GM19455 (cell line): ENCODE data around the gene DACT1.

Experiments
- ATAC-seq: cut with Tn5 transposase; IDR thresholded peaks from one replicate; pipeline ENCODE4 v1.9.1; 2021; ENCODE audit not compliant: unreplicated experiment

The DACT1 gene

GRCh38 chr14:58635091-58635830, 2.5 kb upstream of the DACT1 start:
- ATAC-seq = no peak

DNA sequence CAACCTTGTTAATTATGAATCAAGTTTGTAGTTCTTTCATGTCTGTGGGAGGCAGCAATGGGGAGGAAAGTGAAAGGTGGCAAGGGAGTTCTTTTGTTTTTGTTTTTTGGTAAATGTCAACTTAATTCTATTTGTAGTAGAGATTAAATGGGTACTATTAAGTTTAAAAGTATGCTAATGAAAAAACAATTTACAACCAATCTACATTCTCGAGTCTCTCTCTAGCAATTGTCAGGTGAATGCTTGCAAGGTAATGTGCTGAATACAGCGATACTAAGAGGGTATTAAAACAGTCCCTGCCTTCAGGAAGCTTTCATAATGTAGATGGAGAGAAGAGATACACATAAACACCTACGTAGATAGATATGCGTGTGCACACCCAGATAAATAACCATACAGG, 1.6 kb upstream of the DACT1 start:
- ATAC-seq = no peak

GRCh38 chr14:58637040-58637390, 747 bp upstream of the DACT1 start:
- ATAC-seq = no peak

DNA sequence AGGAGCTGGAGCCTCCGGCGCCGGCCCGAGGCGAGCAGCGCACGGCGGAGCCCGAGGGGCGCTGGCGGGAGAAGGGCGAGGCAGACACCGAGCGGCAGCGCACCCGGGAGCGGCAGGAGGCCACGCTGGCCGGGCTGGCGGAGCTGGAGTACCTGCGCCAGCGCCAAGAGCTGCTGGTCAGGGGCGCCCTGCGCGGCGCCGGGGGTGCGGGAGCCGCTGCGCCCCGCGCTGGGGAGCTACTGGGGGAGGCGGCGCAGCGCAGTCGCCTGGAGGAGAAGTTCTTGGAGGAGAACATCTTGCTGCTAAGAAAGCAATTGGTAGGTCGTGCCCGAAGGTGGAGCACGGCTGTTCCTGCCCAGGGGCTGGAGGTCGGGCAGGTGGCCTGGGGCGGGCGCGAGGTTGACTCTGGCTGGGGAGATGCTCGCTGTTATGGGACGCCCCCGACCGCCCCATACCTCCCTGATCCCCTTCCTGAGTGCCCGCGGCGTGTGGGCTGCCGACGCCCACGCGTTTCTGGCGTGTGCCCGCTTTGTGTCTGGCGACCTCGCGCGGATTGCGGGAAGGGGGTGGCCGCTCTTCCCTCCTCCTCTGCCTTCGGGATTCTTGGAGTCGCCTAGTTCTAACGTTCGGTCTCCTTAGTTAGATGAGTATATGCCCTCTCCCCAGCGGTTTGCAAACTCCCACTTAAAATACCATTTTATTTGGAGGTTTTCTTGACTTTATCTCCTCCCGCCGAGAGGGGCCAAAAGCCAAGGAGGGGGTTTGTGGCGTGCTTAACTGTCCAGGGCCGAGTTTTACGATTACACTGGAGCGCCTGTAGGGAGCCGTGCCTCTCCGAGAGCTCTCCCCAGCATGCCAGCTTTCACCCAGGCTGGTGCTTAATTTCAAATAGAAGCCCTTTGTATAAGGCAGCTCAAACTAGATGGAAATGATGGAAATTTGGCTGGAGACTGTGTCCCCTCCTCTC, 752 bp downstream of the DACT1 start:
- peak; percentile 41 for ATAC-seq

DNA sequence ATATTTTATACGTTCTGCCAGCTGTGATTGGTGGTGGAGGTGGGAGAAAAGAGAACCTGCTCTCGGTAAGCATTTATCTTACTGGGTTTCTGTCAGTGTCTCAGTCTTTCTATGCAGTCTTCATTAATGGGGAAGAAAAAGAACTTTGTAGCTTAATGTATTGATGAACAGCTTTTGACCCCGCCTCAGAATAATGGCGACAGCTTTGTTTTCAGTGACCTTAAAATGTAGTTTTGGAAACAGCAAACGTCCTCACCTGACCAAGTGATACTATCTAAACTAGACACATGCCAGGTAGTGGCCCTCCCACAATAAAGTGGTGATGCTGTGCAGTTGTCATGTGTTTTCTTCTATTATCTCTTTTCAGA, 1.4 kb downstream of the DACT1 start:
- ATAC-seq = no peak

GRCh38 chr14:58639842-58640484, 2.2 kb downstream of the DACT1 start:
- no peak for ATAC-seq

- ATAC-seq = no peak
Measured at GRCh38 chr14:58640959-58641358, 3.2 kb downstream of the DACT1 start.

DNA sequence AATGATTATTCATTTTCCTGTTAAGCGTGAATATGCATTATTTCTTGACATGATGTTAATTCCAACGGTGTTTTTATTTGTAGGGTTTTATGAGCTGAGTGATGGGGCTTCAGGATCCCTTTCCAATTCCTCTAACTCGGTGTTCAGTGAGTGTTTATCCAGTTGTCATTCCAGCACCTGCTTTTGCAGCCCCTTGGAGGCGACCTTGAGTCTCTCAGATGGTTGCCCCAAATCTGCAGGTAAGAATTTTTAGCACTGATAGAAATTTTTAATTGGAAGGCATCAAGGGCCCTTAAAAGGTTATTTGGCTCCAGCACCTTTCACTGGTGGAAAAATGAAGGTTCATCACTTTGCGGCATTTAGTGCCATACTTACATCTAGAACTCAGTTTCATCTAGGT, 3.7 kb downstream of the DACT1 start:
- no peak for ATAC-seq

GRCh38 chr14:58643366-58643765, 5.6 kb downstream of the DACT1 start:
- ATAC-seq = no peak

- ATAC-seq = no peak
Measured at GRCh38 chr14:58645641-58646040, 7.9 kb downstream of the DACT1 start.

- no peak for ATAC-seq
Measured at GRCh38 chr14:58646479-58646878, 8.7 kb downstream of the DACT1 start.

- no peak for ATAC-seq
Measured at GRCh38 chr14:58647777-58648176, 10.0 kb downstream of the DACT1 start.

GRCh38 chr14:58650857-58651256, 13.1 kb downstream of the DACT1 start:
- no peak for ATAC-seq

DNA sequence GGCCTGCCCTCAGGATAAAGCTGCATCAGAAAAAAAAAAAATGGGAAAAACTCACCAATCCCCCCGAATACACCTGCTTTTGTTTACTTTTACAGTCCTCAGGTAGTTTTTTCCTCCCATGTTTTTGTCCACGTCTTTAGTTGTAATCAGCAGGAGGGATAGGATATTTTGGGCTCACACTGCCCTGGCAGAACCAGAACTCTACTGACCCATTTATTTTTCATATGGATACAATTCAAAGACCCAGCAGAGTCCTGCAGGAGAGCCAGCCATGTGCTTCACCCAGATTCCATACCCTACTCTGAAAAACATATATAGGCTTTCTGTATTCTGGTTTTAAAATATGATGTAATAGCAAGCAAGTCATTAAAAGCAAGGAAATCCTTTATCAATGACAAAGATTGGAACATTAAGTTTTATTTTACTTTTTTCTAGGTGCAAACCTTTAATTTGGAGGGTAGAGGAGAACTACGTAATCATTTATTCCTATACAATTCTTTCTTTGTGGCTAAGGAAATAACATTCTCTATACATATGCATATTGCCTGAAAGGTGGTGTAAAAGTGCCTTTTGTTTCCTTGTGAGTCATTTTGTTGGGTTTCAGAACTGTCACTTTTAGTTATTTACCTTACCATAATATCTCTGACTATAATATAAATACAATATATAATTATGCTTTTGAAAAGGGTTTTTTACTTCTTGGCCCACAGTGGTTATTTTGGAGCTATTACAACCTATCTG, 19.1 kb downstream of the DACT1 start:
- no peak for ATAC-seq

DNA sequence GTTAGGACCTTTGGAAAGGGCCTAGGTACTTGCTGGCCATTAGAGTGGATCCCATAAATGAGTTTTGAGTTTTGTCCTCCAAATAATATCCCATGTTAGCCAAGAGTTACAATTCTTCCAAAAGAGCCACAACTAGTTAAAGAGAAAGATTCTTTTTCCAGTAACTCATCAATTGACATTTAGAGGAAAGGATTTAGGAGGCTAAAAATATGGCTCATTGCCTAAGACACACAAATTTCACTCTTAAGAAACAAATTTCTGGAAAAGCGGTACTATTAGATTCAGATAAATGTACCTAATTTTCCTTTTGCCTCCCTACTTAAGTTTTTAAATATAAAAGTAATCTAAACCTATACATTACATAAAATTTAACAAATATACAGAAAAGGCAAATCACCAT, 21.3 kb downstream of the DACT1 start:
- no peak for ATAC-seq

GRCh38 chr14:58659846-58660245, 22.1 kb downstream of the DACT1 start:
- no peak for ATAC-seq

DNA sequence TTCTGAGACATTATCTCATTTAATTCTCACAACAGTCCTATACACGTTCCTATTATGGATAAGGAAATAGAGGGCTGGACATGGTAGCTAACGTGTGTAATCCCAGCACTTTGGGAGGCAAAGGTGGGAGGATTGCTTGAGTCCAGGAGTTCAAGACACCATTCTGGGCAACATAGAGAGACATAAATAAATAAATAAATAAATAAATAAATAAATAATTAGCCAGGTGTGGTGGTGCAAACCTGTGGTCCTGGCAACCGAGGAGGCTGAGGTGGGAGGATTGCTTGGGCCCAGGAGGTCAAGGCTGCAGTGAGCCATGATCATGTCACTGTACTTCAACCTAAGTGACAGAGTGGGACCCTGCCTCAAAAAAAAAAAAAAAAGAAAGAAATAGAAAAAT, 22.6 kb downstream of the DACT1 start:
- no peak for ATAC-seq

- ATAC-seq = no peak
Measured at GRCh38 chr14:58662018-58662417, 24.3 kb downstream of the DACT1 start.

- no peak for ATAC-seq
Measured at GRCh38 chr14:58662759-58663158, 25.0 kb downstream of the DACT1 start.

DNA sequence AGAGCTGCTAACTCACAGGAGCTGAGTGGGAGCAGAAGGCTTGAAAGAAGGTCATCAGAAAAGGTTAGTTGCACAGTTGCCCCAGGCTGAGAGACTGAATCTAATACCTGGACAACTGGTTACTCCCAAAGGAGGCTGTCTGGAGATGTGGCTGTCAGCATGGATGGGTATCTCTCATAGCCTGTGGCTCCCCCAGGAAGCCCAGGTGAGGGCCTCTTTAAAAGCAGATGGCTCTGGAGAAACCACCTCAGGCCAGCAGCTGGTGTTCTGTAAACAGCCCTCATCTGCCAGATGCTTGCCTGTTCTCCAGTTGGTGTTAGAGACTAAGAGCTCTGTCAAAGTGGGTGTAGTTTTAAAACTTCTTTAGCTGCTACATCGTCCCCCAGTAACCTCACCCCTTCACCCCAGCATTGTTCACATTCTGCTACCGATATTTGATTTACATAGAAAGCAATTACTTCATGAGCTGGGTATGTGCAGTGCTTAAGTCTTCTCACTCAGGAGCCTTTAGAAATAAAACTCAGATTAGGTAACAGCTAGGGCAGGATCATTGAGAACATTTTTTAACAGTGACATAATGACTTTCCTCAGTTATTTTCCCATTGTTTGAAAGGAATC, 25.8 kb downstream of the DACT1 start:
- ATAC-seq = no peak
